ENCODE results near the gene TMEM184B.

TMEM184B gene

DNA sequence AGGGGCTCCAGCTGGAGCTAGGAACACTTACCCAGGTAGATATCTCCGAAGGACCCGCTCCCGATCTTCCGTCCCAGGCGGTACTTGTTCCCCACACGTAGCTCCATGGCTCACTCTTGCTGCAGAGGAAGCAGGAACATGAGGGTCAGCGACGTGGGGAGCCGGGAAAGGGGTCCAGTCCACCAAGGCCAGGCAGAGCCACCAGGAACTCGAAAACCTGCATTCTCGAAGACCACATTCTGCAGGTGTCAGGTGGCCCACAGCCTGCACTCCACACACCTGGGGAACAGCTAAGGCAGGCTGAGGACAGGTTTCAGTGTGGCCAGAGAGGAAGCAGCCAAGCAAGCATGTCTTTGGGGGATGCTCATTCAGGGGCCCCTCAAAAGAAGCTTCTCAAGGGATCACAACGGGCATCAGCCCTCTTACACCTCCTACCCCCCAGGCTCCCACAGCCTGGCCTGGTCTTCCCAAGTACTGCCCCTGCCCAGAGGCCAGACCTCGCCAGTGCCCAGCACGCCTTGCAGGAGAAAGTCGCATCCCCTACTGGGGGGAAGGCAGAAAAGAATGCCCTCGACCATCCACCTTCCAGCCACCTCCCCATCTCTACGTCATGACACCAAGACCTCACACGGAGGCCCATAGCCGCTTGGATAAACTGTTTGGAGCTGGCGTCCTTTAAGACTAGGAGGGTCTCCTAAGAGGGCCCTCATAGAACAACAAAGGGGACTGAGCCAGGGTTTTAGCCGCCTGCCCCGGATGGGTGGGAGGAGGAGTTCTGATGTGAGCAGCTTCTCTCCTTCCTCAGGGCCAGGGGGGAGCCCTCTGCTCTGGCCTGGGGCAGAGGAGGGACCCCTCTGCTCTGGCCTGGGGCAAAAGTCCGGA, 41.5 kb upstream of the TMEM184B start:
- H3K27me3 ChIP-seq (ENCODE audit: insufficient read depth, low read depth, severe bottlenecking), result no peaks in the 10 kb centered on the region
- H3K27ac ChIP-seq, result no peak overlapping the region
- DNase-seq, result no peak
- TF ChIP-seq, protein P1, sequence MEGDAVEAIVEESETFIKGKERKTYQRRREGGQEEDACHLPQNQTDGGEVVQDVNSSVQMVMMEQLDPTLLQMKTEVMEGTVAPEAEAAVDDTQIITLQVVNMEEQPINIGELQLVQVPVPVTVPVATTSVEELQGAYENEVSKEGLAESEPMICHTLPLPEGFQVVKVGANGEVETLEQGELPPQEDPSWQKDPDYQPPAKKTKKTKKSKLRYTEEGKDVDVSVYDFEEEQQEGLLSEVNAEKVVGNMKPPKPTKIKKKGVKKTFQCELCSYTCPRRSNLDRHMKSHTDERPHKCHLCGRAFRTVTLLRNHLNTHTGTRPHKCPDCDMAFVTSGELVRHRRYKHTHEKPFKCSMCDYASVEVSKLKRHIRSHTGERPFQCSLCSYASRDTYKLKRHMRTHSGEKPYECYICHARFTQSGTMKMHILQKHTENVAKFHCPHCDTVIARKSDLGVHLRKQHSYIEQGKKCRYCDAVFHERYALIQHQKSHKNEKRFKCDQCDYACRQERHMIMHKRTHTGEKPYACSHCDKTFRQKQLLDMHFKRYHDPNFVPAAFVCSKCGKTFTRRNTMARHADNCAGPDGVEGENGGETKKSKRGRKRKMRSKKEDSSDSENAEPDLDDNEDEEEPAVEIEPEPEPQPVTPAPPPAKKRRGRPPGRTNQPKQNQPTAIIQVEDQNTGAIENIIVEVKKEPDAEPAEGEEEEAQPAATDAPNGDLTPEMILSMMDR (IDR thresholded peaks at IDR 0.05; ENCODE audit: low read depth, low read length), result no peak
- H3K36me3 ChIP-seq, result peaks cover 66% of the 10 kb centered on the region
- H3K9me3 ChIP-seq (ENCODE audit: severe bottlenecking), result no peaks in the 10 kb centered on the region
- H3K4me3 ChIP-seq (ENCODE audit: low read depth, low read length), result no peak overlapping the region

DNA sequence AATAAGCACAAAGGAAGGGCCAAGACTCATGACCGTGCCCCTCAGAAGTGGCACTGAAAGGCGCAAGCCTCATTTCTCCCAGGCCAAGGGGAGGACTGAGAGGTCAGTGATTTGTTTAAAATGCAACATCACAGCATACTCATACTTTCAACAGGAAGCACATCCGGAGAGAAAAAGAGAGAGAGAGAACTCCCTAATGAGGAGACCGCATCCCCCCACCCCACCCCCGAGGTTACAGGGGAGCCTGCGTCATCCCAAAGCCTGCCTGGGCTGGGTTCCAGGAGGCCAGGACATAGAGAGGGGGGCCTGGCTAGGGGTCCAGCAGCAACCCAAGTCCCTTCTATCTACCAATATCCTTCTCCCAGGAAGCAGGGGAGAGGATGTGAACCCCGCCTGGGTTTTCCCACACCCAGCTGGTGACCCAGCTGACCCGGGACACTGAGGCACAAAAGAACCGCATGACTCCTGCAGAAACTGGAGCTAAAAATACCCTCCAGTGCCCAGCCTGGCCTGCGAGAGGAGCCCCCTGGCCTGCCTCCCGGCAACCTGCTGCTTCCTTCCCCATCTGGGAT, 40.7 kb upstream of the TMEM184B start:
- DNase-seq, result no peak
- no peaks in the 10 kb centered on the region for H3K9me3 ChIP-seq (ENCODE audit: severe bottlenecking)
- no peak overlapping the region for H3K27ac ChIP-seq
- H3K27me3 ChIP-seq (ENCODE audit: insufficient read depth, low read depth, severe bottlenecking), result no peaks in the 10 kb centered on the region
- H3K36me3 ChIP-seq, result peaks cover 74% of the 10 kb centered on the region
- no peak overlapping the region for H3K4me3 ChIP-seq (ENCODE audit: low read depth, low read length)
- TF ChIP-seq, protein P1 (IDR thresholded peaks at IDR 0.05; ENCODE audit: low read depth, low read length), result no peak

DNA sequence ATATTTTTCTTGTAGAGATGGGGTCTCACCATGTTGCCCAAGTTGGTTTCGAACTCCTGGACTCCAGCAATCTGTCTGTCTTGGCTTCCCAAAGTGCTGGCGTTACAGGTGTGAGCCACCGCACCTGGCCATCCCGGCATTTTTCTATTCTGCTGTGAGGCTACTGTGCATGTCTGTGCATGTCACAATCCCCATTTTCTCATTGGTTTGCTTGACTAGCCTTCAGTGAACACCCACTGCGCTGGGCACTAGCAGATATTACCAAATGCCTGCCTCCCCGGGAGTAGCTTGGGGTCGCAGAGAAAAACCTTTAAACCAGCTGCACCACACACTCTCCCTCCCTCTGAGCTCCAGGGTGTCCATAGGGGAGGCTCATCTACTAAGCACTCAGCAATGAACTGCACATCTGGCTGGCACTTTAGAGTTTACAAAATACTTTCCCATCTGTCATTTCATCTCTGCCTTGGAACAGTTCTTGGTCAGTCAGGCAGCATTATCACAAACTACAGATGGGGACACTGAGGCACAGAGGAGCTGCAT, 39.5 kb upstream of the TMEM184B start:
- Histone ChIP-seq H3K27me3 (ENCODE audit: insufficient read depth, low read depth, severe bottlenecking) (no peaks in the 10 kb centered on the region), H3K36me3 (peaks cover 86% of the 10 kb centered on the region), H3K4me3 (ENCODE audit: low read depth, low read length) (no peak overlapping the region), H3K27ac (no peak overlapping the region), H3K9me3 (ENCODE audit: severe bottlenecking) (no peaks in the 10 kb centered on the region)
- DNase-seq, result no peak
- TF ChIP-seq, protein P1 (IDR thresholded peaks at IDR 0.05; ENCODE audit: low read depth, low read length), result no peak

DNA sequence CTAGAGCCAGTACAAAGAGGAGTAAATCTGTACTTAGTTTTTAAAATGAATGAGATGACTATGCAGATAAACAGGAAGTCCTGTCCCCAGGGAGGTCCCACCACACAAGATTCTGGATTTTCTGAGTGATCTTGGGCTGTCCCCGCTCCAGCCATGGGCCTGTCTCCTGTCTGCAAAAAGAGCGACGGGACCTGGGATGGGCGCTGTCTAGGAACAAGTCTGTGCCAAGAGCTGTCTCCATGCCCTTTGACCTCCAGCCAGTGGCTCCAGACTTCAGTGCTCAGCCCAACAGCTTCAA, 38.5 kb upstream of the TMEM184B start:
- Histone ChIP-seq H3K4me3 (ENCODE audit: low read depth, low read length) (no peak overlapping the region), H3K27me3 (ENCODE audit: insufficient read depth, low read depth, severe bottlenecking) (no peaks in the 10 kb centered on the region), H3K9me3 (ENCODE audit: severe bottlenecking) (no peaks in the 10 kb centered on the region), H3K27ac (no peak overlapping the region), H3K36me3 (peaks cover 92% of the 10 kb centered on the region)
- no peak for DNase-seq
- TF ChIP-seq, protein P1 (IDR thresholded peaks at IDR 0.05; ENCODE audit: low read depth, low read length), result no peak

DNA sequence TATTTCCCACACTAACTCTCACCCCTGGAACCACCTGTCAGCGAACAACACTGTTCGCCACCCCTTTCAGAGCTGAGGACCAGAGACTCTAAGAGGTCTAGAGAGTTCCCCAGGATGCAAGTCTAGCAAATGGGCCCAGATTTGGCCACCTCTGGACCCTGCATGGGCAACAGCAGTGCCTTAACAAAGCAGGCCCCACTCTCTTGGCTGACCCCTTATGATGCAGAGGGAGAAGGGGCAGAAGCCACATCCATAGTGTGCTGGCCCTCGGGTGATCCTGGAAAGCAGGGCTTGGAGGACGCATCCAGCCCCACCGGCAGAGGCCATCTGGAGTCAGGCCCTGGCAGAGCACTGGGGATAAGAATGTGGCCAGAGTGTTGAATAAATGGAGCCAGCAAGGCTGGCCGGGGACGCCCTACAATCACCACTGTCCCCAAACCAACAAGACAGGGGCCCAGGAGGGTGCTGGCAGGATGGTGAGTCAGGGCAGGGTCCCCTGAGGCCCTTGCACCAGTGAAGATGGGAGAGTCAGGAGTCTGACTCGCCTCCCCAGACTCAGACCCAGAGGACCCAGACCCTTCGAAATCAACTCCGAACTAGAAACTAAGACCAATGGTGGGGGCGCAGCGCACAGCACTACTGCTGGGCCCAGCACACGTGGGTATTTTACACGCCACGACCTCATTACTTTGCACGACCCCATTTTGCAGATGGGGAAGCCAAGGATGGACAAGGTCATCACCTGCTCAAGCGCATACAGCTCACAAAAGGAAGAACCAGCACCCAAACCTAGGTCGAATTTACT, 37.9 kb upstream of the TMEM184B start:
- no peak for DNase-seq
- no peaks in the 10 kb centered on the region for H3K27me3 ChIP-seq (ENCODE audit: insufficient read depth, low read depth, severe bottlenecking)
- no peak overlapping the region for H3K27ac ChIP-seq
- H3K9me3 ChIP-seq (ENCODE audit: severe bottlenecking), result no peaks in the 10 kb centered on the region
- TF ChIP-seq, protein P1 (IDR thresholded peaks at IDR 0.05; ENCODE audit: low read depth, low read length), result no peak
- H3K36me3 ChIP-seq, result peaks cover 91% of the 10 kb centered on the region
- no peak overlapping the region for H3K4me3 ChIP-seq (ENCODE audit: low read depth, low read length)

All from WERI-Rb-1 (cell line).